Activated CD8-positive, alpha-beta memory T cell treated with anti-CD3 and anti-CD28 coated beads, Interleukin-2, amount 50 U/mL, for 1 hour (primary cell): ENCODE results near the gene SCFD2.
"Not testable (repeated sequence)": the region's sequence is repeated elsewhere in the genome, so short reads cannot be mapped to it uniquely, and the experiment has no call there.

ENCODE experiments used
- DNase-seq: peaks from one replicate; pipeline ENCODE4 v3.0.0-alpha.2; 2020; ENCODE audit errors: extremely low read depth

The SCFD2 gene

DNA sequence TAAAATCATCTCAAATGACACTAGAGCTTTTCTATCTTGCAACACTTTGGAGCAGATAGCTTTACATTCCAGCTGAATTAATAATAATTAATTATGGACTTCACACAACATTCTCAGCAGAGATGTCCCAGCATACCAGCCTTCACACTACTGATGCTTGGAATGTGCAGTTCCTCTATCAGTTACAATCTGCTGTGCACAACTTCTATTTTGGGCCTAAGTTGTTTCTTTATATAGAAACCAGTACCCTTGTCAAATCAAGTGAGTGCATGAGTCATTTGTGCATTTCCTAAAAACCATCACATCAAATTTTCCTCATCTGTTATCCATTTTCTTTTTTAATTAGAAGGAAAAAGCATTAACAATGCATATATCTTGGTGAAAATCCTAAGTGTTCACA is 512.5 kb downstream of the SCFD2 start:
- no peak for DNase-seq

DNA sequence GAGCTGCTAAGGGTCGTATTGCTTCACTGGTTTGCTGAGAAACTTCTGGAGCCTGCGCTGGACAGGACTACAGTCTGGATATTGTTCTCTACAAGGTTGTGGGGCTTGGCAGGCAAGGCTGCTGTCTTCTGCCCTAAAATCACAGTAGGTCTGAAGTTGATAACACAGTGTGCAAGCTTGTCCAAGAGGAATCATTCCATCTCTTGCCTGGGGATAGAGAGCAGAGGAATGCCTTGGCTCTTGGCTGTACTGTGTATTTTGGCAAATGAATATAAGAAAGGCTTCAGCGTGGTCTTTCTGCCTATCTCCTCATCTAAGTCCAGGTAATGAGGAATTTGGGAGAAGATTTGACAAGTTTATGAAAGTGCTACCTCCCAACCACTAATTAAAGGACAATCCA is 513.1 kb downstream of the SCFD2 start:
- no peak for DNase-seq

- no peak for DNase-seq
Observed at GRCh38 chr4:52852041-52852440, 513.8 kb downstream of the SCFD2 start.

GRCh38 chr4:52850406-52851124 is 515.3 kb downstream of the SCFD2 start:
- DNase-seq, result no peak

DNA sequence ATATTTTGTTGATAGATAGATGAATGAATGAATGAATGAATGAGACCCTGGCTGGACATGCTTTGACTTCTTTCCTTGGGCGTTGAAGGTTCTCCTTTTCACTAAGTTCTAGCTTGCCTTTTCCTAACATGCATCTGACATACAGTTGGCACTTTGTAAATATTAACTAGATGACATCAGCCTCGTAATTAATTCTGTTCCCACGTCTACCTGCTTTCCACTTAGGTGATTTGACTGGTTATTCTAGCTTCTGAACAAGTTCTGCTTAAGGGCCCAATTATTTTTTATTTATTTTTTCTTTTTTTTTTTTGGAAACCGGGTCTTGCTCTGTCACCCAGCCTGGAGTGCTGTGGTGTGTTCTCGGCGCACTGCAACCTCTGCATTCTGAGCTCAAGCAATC is 517.6 kb downstream of the SCFD2 start:
- DNase-seq, result no peak

- no peak for DNase-seq
Observed at GRCh38 chr4:52846502-52846901, 519.4 kb downstream of the SCFD2 start.

- DNase-seq, result no peak
Observed at GRCh38 chr4:52844596-52844995, 521.3 kb downstream of the SCFD2 start.

- no peak for DNase-seq
Observed at GRCh38 chr4:52843958-52844357, 521.9 kb downstream of the SCFD2 start.

DNA sequence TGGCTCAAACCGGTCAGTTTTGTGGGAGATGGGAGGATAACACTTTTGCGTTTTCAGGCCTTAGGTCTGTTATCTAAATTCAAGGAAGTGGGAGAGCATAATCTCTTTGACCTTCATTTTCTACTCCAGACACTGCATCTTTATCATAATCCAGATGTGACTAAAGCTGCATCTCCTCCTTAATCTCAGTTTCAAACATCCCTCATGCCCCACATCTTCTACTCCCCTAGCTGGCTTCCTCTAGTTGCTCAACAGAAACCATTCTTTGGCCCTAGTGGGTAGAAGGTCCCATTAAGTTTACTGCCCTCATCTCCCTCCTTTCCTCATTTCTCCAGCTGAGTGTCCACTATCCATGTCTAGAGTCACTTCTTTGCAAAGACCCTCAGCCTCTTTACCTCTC is 522.5 kb downstream of the SCFD2 start:
- no peak for DNase-seq

GRCh38 chr4:52842792-52843191 is 523.1 kb downstream of the SCFD2 start:
- DNase-seq, result no peak

- DNase-seq, result no peak
Observed at GRCh38 chr4:52841682-52842456, 524.0 kb downstream of the SCFD2 start.

DNA sequence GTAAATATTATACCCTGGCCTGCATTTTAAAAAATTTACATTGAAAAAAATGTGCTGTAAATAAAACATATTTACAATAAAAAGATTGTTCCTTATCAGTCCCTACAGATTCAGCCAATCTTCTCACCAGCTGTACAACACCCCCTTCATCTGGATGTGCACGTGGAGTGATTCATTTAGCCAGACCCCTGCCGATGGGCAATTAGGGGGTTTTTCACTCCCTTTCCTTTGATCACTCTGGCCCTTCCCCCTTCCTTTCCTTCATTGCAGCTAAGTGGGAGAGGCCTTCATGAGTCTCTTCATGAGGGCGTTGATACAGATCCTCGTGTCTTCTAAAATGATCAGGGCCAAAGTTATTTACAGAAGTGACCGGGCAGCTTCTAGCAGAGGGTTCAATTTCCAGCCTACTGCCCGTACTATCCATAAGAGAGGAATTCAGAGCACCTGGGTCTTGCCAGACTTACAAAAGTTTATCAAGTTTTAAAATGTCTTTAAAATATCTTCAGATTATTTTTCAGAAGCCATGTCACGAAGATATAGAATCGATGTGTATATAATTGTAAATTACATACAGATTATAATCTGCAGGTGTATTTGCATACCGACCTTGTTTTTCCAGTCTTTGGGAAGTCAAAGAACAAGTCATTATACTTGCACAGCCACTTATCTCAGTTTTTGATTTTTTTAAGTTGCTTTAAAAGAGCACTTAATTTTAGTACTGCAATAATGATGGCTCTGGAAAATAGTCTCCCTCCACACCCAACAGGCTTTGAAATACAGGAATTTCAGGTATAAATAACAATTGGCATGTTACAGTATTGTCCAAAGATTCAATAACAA is 525.1 kb downstream of the SCFD2 start:
- DNase-seq, result no peak

GRCh38 chr4:52838729-52839586 is 526.9 kb downstream of the SCFD2 start:
- no peak for DNase-seq

- no peak for DNase-seq
Observed at GRCh38 chr4:52837716-52838558, 527.9 kb downstream of the SCFD2 start.

DNA sequence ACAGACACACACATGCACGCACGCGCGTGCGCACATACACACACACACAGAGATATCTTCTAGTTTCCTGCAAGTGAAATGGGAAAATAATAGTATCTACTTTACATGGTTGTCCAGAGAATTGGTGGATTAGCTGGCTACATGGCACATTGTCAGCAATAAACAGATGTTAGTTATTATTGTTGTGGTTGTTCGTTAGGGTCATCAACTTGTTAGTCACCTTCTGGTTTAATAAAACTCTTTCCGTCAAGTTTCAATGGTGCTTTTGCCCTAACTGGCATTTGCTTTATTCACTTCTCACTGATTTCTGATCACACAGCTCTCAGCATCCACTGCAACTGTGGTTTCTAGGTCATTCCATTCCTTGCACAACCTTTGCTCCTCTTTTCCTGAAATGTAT is 529.2 kb downstream of the SCFD2 start:
- DNase-seq, result no peak

DNA sequence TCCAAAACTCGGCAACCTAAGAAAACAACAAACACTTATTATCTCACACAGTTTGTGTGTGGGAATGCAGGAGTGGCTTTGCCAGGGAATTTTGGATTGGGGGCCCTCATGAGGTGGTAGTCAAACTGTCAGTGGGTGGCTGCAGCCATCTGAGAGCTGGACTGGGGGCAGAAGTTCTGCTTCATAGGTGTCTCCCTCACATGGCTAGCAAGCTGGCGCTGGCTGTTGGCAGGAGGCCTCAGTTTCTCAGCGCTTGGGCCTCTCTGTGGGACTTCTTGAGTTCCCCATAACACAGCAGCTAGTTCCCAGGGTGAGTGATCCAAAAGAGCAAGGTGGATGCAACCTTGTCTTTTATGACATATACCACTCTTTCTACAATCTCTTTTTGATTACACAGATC is 529.7 kb downstream of the SCFD2 start:
- no peak for DNase-seq

GRCh38 chr4:52834641-52835456 is 531.0 kb downstream of the SCFD2 start:
- not testable (repeated sequence) for DNase-seq

DNA sequence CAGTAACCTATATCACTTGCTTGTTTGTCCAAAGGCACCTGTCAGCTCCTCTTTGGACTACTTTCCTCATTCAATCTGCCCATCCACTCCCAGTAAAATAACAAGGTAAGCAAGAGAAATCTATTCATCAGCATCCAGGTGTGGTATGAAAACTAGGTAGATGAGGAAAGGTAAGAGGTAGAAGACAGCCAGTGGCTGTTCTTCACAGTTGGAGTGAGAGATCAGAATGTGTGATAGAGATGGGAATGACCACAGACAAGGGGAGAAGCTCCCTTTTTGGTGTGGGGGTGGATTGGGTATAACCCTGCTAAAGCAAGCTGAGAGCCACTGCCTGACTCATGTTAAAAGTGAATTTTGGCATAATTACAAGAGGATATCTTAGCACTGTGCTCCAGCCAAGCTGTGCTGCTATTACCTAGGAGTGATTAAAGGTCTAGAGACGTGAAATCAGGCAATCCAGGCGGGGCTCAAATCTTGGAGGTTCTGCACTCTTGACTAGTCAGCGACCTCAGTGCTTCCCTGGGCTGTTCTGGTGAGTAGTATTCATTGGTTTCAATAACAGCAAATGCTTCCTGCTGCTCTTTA is 531.8 kb downstream of the SCFD2 start:
- DNase-seq, result no peak

- DNase-seq, result no peak
Observed at GRCh38 chr4:52825460-52826090, 540.3 kb downstream of the SCFD2 start.
